ENCODE data around the gene USP33.

USP33 gene

GRCh38 chr1:77741316-77741715, 18.3 kb downstream of the USP33 start:
- CTCF ChIA-PET = no interaction called here
- no peak for DNase-seq (ENCODE audit: low read depth, low spot score)
- POLR2A ChIA-PET = no interaction called here
- TF ChIP-seq CTCF (IDR thresholded peaks at IDR 0.05; ENCODE audit: insufficient read depth, low read length, missing control alignments) = no peak
- H3K4me3 ChIP-seq (ENCODE audit: low read depth, low read length) = no peak overlapping the region

- TF ChIP-seq CTCF (IDR thresholded peaks at IDR 0.05; ENCODE audit: insufficient read depth, low read length, missing control alignments) = no peak
- H3K4me3 ChIP-seq (ENCODE audit: low read depth, low read length) = no peak overlapping the region
- ChIA-PET POLR2A (no interaction called here), CTCF (interaction anchor here (0.7 to 2.0 kb wide), 2 partner anchors 16 to 19 kb away, joined by 3 to 5 read pairs; no protein-coding TSS in a partner anchor)
- no peak for DNase-seq (ENCODE audit: low read depth, low spot score)
Measured at GRCh38 chr1:77739235-77739634, 20.4 kb downstream of the USP33 start.

GRCh38 chr1:77732090-77732489, 27.6 kb downstream of the USP33 start:
- POLR2A ChIA-PET = no interaction called here
- no peak overlapping the region for H3K4me3 ChIP-seq (ENCODE audit: low read depth, low read length)
- CTCF ChIA-PET = interaction anchor here (0.6 to 0.8 kb wide), 2 partner anchors 100 to 168 kb away, joined by 3 read pairs; no protein-coding TSS in a partner anchor
- no peak for DNase-seq (ENCODE audit: low read depth, low spot score)
- no peak for TF ChIP-seq CTCF (IDR thresholded peaks at IDR 0.05; ENCODE audit: insufficient read depth, low read length, missing control alignments)

- ChIA-PET CTCF (no interaction called here), POLR2A (no interaction called here)
- no peak for TF ChIP-seq CTCF (IDR thresholded peaks at IDR 0.05; ENCODE audit: insufficient read depth, low read length, missing control alignments)
- H3K4me3 ChIP-seq (ENCODE audit: low read depth, low read length) = no peak overlapping the region
- no peak for DNase-seq (ENCODE audit: low read depth, low spot score)
Measured at GRCh38 chr1:77725706-77726105, 33.9 kb downstream of the USP33 start.

GRCh38 chr1:77718181-77718580, 41.5 kb downstream of the USP33 start:
- TF ChIP-seq CTCF (IDR thresholded peaks at IDR 0.05; ENCODE audit: insufficient read depth, low read length, missing control alignments) = no peak
- no peak for DNase-seq (ENCODE audit: low read depth, low spot score)
- ChIA-PET CTCF (no interaction called here), POLR2A (no interaction called here)
- no peak overlapping the region for H3K4me3 ChIP-seq (ENCODE audit: low read depth, low read length)

- no peak overlapping the region for H3K4me3 ChIP-seq (ENCODE audit: low read depth, low read length)
- CTCF ChIA-PET = interaction anchor here (0.7 kb wide), 1 partner anchor 88 kb away, joined by 3 read pairs; no protein-coding TSS in a partner anchor
- DNase-seq (ENCODE audit: low read depth, low spot score) = no peak
- TF ChIP-seq CTCF (IDR thresholded peaks at IDR 0.05; ENCODE audit: insufficient read depth, low read length, missing control alignments) = no peak
- POLR2A ChIA-PET = no interaction called here
Measured at GRCh38 chr1:77716065-77716464, 43.6 kb downstream of the USP33 start.

Data from AG04449 (cell line).